Gastroesophageal sphincter (tissue), 4 donors: ENCODE measurements around the gene ISYNA1. TPM values are rescaled to one million over a fixed set of nuclear protein-coding genes. Genes with fewer than 3 reads are reported as not detected.
A peak's percentile ranks its signal among the peaks of the same experiment; 100 is the strongest.

Source experiments
- ATAC-seq: fragments of 150-250 bp; one replicate; pipeline ENCODE4 v1.9.1; 2016; ENCODE audit warnings: mild to moderate bottlenecking, moderate library complexity
- H3K27ac ChIP-seq, 4 donors: fragments of 200-600 bp; sonication (generic) in 3 of 4; 1 replicate in 3 of 4; 2 replicates in 1 of 4; pipeline ENCODE4 v1.5.1; 2016 to 2019
- H3K27me3 ChIP-seq: fragments of 200-600 bp; sonication (generic); one replicate; pipeline ENCODE4 v1.5.1; 2019
- H3K36me3 ChIP-seq, 2 donors: fragments of 200-600 bp; sonication (generic); one replicate each; pipeline ENCODE4 v1.5.1; 2019; ENCODE audit warnings: control low read depth in 1 of 2
- H3K4me1 ChIP-seq, 3 donors: fragments of 200-600 bp; sonication (generic); 1 replicate in 2 of 3; 2 replicates in 1 of 3; pipeline ENCODE4 v1.5.1; 2016 to 2019; ENCODE audit warnings: control low read depth in 2 of 3
- H3K4me3 ChIP-seq, 2 donors: fragments of 200-600 bp; sonication (generic); one replicate each; pipeline ENCODE4 v1.5.1; 2019; ENCODE audit warnings: mild to moderate bottlenecking in 1 of 2, moderate library complexity in 1 of 2
- H3K9me3 ChIP-seq, 3 donors: fragments of 200-600 bp; sonication (generic); one replicate each; pipeline ENCODE4 v1.5.1; 2017 to 2019; ENCODE audit warnings: control low read depth in 2 of 3
- EP300 ChIP-seq: sonication (generic); formaldehyde crosslinking; IDR thresholded peaks from one replicate; pipeline ENCODE4 v1.6.1; 2017; ENCODE audit warnings: antibody characterized with exemption, mild to moderate bottlenecking
- POLR2A ChIP-seq, 2 donors: fragments of 450-650 bp; IDR thresholded peaks; one replicate each; pipeline ENCODE4 v1.6.1; 2017; ENCODE audit warnings: antibody characterized with exemption in 2 of 2, mild to moderate bottlenecking in 2 of 2, moderate library complexity in 1 of 2
- POLR2AphosphoS5 ChIP-seq: sonication (generic); formaldehyde crosslinking; IDR thresholded peaks from one replicate; pipeline ENCODE4 v1.6.1; 2017; ENCODE audit warnings: antibody characterized with exemption
- WGBS, 2 donors: methylation state at CpG; one replicate each; pipeline ENCODE4 v1.1.5; 2018; ENCODE audit warnings: low coverage in 1 of 2; 5-methylcytosine and 5-hydroxymethylcytosine counted together
- total RNA-seq, 4 donors: library from RNA; depleted of rRNA; stranded (reverse); fragments of >200 nt; gene quantifications; one replicate each; pipeline ENCODE4 v1.1.0, GENCODE V29; 2016
- TF ChIP-seq, protein P1 (sequence below), 4 experiments: fragments of 200-600 bp in 2 of 4; fragments of 450-650 bp in 2 of 4; sonication (generic) in 1 of 4; IDR thresholded peaks; one replicate each; pipeline ENCODE4 v1.5.1; 2017 to 2019; ENCODE audit warnings: antibody characterized with exemption in 4 of 4, mild to moderate bottlenecking in 2 of 4, moderate library complexity in 2 of 4

The ISYNA1 gene
- total RNA-seq, 4 donors from 2014 or later: 15.2 to 31.6 (median 19.8) TPM

DNA sequence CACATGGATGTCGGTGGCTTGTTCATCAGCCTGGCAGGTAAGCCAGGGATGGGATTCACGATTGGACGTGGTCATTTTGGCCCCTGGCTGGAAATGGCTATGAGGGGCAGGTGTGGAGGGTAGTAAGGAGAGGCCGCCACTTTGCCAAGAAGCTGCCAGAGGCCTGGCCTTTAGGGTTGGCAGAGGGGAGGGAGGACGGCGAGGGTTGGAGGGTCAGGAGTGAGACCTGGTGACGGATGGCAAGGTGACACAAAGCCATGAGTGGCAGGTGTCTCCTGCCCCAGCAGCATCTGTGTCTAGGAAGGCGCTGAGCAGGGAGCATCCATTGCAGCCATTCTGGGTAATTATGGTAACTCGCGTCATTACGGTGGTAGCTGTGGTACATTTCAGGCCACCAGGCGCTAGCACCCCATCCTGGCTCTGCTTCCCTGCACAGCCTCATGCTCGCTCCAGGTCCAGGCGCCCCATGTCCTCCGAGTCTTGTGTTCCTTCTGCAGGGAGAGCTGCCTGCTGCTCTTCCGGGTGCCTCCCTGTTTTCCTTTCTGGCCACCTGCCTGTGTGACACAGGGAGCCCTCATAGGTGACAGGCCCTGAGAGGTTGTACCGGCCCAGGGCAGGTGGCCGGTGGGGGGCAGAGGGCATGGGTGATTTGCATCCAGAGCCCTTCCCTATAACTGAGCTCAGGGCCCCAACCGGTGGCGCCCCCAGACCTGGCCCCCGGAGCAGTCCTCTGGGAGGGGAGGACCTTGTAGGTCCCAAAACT is 14.5 kb downstream of the ISYNA1 start:
- no peaks in the 10 kb centered on the region for H3K9me3 ChIP-seq
- H3K27me3 ChIP-seq: no peaks in the 10 kb centered on the region
- no peak for ATAC-seq
- H3K4me1 ChIP-seq: peaks cover 0 to 96% (median 50%) of the 10 kb centered on the region in 3 donors
- H3K4me3 ChIP-seq: no peak overlapping the region
- H3K36me3 ChIP-seq: peaks cover 0 to 10% of the 10 kb centered on the region in 2 donors
- no peak for TF ChIP-seq POLR2AphosphoS5
- TF ChIP-seq EP300: no peak
- no peak for TF ChIP-seq POLR2A (IDR thresholded peaks at IDR 0.05)
- TF ChIP-seq, protein P1, sequence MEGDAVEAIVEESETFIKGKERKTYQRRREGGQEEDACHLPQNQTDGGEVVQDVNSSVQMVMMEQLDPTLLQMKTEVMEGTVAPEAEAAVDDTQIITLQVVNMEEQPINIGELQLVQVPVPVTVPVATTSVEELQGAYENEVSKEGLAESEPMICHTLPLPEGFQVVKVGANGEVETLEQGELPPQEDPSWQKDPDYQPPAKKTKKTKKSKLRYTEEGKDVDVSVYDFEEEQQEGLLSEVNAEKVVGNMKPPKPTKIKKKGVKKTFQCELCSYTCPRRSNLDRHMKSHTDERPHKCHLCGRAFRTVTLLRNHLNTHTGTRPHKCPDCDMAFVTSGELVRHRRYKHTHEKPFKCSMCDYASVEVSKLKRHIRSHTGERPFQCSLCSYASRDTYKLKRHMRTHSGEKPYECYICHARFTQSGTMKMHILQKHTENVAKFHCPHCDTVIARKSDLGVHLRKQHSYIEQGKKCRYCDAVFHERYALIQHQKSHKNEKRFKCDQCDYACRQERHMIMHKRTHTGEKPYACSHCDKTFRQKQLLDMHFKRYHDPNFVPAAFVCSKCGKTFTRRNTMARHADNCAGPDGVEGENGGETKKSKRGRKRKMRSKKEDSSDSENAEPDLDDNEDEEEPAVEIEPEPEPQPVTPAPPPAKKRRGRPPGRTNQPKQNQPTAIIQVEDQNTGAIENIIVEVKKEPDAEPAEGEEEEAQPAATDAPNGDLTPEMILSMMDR (IDR thresholded peaks at IDR 0.05): no peak
- peak overlapping the region in 3 of 4 donors; percentile 84 to 86 (median 85) for H3K27ac ChIP-seq
- 80 to 98% methylated on average over 6 to 14 of the region's 21 CpGs for WGBS, 2 donors

DNA sequence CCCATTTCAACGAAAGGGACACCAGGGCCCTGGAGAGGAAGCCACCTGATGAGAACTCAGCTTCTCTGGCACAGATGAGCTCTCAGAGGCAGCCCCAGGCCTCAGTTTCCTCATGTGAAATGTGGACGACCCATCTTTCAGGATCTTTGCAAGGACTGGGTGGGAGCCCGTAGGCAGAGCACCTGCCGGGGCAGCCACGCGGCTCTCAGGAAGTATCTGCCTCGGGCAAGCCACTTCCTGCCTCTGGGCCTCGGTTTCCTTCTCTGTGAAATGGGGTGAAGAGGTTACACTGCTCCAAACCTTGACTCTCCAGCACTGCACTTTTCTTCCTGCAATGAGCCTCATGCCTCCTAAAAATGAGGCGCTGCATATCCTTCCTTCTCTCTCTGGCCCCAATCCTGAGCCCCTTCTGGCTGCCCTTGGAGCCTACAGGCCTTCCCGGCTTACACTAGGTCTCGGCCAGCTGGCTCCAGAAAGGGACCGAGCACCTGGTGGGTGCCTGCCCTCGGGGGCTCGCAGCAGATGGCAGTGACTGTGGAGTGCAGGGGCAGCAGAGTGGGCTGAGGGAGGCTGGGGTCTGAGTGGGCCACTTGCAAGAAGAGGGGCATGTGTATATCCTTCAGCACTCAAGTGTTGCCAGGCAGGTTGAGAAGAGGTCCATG is 15.3 kb downstream of the ISYNA1 start:
- Histone ChIP-seq H3K27ac (peak overlapping the region in 2 of 4 donors; percentile 84 to 86), H3K9me3 (no peaks in the 10 kb centered on the region), H3K4me1 (peaks cover 0 to 96% (median 54%) of the 10 kb centered on the region in 3 donors), H3K36me3 (peaks cover 0 to 7% of the 10 kb centered on the region in 2 donors), H3K27me3 (no peaks in the 10 kb centered on the region), H3K4me3 (no peak overlapping the region)
- TF ChIP-seq, protein P1 (IDR thresholded peaks at IDR 0.05): no peak
- TF ChIP-seq POLR2AphosphoS5 (no peak), POLR2A (IDR thresholded peaks at IDR 0.05) (no peak), EP300 (no peak)
- ATAC-seq: no peak
- 83% methylated on average over 2 of the region's 14 CpGs; no CpG with 5 or more reads in 1 of the 2 donors for WGBS, 2 donors

DNA sequence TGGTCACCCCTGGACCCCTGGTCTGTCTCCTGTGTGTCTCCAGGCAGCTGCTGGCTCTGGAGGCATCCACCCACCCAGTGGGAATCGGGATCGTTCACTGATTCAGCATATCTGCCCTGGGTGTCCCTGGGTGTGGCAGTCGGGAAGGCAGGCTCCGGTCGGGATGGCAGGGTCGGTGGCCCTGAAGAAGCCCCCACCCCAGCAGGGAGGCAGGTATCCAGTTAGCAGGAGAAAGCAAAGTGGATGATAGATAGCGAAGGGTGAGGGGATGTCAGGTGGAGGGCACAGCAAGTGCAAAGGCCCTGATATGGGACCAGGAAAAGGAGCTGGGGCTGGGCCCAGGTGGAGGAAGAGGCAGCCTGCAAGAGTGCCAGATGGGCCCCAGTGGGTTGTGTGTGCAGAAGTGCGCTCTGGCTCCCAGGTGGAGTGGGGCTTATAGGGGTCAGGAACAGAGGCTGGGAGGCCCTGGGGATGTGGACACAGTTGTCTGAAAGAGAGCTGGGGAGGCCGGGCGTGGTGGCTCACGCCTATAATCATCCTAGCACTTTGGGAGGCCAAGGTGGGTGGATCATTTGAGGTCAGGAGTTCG is 16.5 kb downstream of the ISYNA1 start:
- Histone ChIP-seq H3K4me3 (no peak overlapping the region), H3K27me3 (no peaks in the 10 kb centered on the region), H3K9me3 (no peaks in the 10 kb centered on the region), H3K4me1 (peaks cover 0 to 96% (median 62%) of the 10 kb centered on the region in 3 donors), H3K27ac (peak overlapping the region in 3 of 4 donors; percentile 87 to 93 (median 92)), H3K36me3 (no peaks in the 10 kb centered on the region)
- TF ChIP-seq EP300: no peak
- TF ChIP-seq POLR2AphosphoS5: no peak
- TF ChIP-seq, protein P1 (IDR thresholded peaks at IDR 0.05): no peak
- no peak for TF ChIP-seq POLR2A (IDR thresholded peaks at IDR 0.05)
- WGBS, 2 donors: 85 to 88% methylated on average over 4 to 6 of the region's 12 CpGs
- no peak for ATAC-seq

DNA sequence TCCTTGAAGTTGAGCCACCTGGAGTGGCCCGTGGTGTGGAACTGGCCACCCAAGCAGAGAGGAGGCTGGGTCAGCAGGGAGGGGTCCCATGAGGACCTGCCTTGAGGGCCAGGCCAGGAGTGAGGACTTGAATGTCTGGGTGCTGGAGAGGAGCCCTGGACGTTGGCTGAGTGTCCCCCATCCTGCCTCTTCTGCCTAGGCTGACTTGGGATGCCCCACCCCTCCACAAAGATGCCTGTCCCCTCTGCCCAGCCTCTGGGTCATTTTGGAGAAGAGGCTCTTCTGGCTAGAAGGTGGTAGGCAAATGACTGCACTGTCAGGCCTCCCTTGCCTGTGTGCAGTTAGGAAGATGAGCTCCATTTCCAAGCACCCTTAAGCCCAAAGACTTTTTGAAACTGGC is 17.0 kb downstream of the ISYNA1 start:
- Histone ChIP-seq H3K27me3 (no peaks in the 10 kb centered on the region), H3K36me3 (no peaks in the 10 kb centered on the region), H3K27ac (peak overlapping the region in 3 of 4 donors; percentile 87 to 93 (median 92)), H3K4me1 (peaks cover 0 to 96% (median 63%) of the 10 kb centered on the region in 3 donors), H3K9me3 (no peaks in the 10 kb centered on the region), H3K4me3 (peak overlapping the region in 1 of 2 donors; percentile 82)
- TF ChIP-seq, protein P1 (IDR thresholded peaks at IDR 0.05): no peak
- no peak for TF ChIP-seq POLR2A (IDR thresholded peaks at IDR 0.05)
- no peak for TF ChIP-seq POLR2AphosphoS5
- no peak for TF ChIP-seq EP300
- no peak for ATAC-seq
- 57% methylated on average over 1 of the region's 2 CpGs; no CpG with 5 or more reads in 1 of the 2 donors for WGBS, 2 donors
